ENCODE results near the gene PML.
"Not testable (repeated sequence)": the region's sequence is repeated elsewhere in the genome, so short reads cannot be mapped to it uniquely, and the experiment has no call there.

The PML gene

GRCh38 chr15:74063425-74064146, 69.1 kb downstream of the PML start:
- not testable (repeated sequence) for DNase-seq

GRCh38 chr15:74064183-74064582, 69.7 kb downstream of the PML start:
- DNase-seq = not testable (repeated sequence)

DNA sequence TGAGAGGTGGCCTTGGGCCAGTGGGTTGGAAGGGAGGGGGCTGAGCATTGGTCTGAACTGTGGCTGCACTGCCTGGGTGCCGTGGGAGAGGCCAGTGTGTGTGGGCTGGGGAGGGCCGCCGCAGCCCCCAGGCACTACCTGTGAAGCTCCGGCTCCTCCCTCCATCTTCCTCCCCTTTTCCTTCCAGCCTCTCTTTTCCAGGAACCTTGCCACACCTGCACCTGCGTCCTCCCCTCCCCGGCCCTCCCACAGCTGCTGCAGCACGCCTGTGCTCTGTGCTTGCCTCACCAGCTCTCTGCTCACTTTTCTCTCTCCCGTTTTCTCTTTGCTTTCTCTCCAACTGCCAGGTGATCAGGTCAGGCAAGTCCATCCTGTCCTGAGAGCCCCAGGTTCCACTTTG, 70.3 kb downstream of the PML start:
- not testable (repeated sequence) for DNase-seq

DNA sequence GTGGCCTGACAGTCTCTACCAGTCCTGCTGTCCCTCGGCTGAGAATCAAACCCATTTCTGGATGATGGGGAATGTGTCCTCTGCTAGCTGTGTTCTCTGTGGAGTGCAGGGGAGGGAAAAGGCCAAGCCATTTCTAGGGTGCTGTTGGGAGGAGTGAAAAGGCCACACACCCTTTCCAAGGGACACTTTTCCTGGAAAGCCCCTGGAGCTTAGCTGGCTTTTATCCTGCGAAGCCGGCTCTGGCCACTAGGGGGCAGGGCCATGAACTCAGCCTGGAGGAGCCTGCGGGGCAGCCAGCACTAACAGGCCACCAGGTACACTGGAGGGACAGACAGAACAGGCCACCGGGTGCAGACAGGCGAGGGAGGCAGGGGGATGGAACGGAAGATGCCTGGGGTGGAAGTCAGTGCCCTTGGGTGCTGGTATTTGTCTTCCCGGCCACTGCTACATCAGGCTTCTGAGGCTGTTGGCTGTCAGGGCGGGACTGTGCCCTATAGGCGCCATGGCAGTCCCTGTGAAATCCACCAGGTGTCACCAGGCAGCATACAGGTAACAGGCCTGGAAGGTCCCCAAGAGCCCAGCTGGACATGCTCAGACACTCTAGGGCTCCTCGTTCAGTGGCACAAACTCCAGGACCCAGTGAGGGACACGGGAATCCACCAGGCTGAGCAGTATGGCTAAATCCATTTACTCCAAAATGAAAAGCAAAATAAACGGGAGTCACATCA, 71.3 kb downstream of the PML start:
- DNase-seq = not testable (repeated sequence)

DNA sequence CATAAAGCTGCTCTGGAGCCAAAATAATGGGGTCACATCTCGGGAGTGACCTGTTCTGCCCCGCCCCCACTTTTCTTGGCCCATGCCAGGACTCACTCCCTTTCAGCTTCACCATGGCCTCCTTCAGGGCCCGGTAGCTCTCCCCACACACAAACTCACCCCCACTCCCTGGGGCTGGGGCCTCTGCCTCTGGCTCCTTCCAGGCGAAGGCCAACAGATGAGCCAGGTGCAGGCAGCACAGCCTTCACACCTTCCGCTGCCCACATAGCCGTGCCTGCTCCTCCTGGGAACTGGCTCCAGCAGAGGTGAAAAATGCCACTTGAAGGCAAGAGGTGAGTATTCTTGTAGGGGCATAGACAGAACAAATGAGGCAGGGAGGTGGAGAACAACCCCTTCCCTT, 77.1 kb downstream of the PML start:
- not testable (repeated sequence) for DNase-seq

- not testable (repeated sequence) for DNase-seq
Observed at GRCh38 chr15:74072132-74072531, 77.6 kb downstream of the PML start.

GRCh38 chr15:74072614-74073337, 78.3 kb downstream of the PML start:
- DNase-seq = not testable (repeated sequence)

GRCh38 chr15:74075781-74076180, 81.3 kb downstream of the PML start:
- DNase-seq = not testable (repeated sequence)

DNA sequence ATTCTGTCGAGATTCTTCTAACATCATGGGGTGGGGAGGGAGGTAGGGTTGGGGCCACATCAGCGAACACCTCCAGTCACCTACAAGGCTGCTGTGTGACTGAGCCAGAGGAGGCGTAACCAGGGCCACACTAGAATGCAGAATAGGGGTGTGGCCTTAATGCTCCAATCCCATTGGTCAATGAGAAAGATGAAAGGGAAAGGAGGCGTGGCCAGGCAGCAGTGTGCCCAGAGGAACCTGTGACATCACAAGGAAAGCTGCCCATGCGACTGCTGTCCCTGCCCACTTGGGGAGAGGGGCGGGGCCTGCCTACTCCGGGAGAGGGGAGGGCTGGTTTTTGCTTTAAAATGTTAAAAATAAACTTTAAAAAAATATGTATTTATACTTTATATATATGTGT, 87.9 kb downstream of the PML start, which contains the start of gene GOLGA6A:
GOLGA6A (minus strand) TSS at position 101 of the 400 bp plus-strand sequence; CDS start at position 60, 41 bp downstream.
- not testable (repeated sequence) for DNase-seq

GRCh38 chr15:74094567-74094966, 100.1 kb downstream of the PML start:
- DNase-seq = not testable (repeated sequence)

DNA sequence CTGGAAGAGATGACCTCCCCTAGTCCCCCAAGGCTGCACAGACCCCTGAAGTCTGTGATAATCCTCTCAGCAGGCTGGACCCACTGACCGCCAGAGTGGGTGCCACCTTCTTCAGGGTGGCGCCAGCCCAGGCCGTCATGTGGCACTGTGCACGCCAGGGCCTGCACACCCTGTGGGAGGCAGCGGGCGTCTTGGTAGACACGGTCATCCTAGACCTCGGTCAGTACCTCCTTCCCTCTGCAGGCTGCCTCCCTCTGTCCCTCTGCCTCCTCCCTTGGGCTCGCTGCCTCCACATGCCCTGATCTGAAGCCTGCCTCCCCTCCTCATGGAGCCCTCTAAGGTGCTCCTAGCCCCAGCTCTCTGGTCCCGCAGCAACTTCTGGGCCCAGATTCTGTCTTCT, 101.1 kb downstream of the PML start:
- DNase-seq = not testable (repeated sequence)

GRCh38 chr15:74096753-74097474, 102.4 kb downstream of the PML start:
- not testable (repeated sequence) for DNase-seq
